GM12875 (cell line): ENCODE data around the gene ABLIM3.
A peak's percentile ranks its signal among the peaks of the same experiment; 100 is the strongest.

Experiments used
- H3K4me3 ChIP-seq: one replicate; pipeline ENCODE4 v1.5.1; 2011; ENCODE audit warnings: low read depth, low read length, control low read depth
- CTCF ChIP-seq: IDR thresholded peaks from 2 replicates; pipeline ENCODE4 v1.5.1; 2011; ENCODE audit warnings: low read depth, mild to moderate bottlenecking, control low read depth, inconsistent platforms, low read length, moderate library complexity, borderline replicate concordance; ENCODE audit not compliant: insufficient read depth

Gene ABLIM3

GRCh38 chr5:149256451-149256850 is 115.2 kb downstream of the ABLIM3 start:
- TF ChIP-seq CTCF, result no peak

GRCh38 chr5:149257131-149257530 is 115.8 kb downstream of the ABLIM3 start:
- TF ChIP-seq CTCF, result no peak

More at GRCh38 chr5:149256451-149256850, 115.2 kb downstream of the ABLIM3 start:
- no peak overlapping the region for H3K4me3 ChIP-seq

GRCh38 chr5:149257889-149258705 is 116.8 kb downstream of the ABLIM3 start:
- no peak for TF ChIP-seq CTCF
- H3K4me3 ChIP-seq, result no peak overlapping the region

More at GRCh38 chr5:149257131-149257530, 115.8 kb downstream of the ABLIM3 start:
- H3K4me3 ChIP-seq, result no peak overlapping the region

GRCh38 chr5:149260761-149261160 is 119.5 kb downstream of the ABLIM3 start:
- no peak for TF ChIP-seq CTCF
- no peak overlapping the region for H3K4me3 ChIP-seq

- H3K4me3 ChIP-seq, result no peak overlapping the region
- TF ChIP-seq CTCF, result no peak
Observed at GRCh38 chr5:149261246-149261645, 120.0 kb downstream of the ABLIM3 start.

- no peak overlapping the region for H3K4me3 ChIP-seq
- TF ChIP-seq CTCF, result no peak
Observed at GRCh38 chr5:149262315-149262714, 121.0 kb downstream of the ABLIM3 start.

GRCh38 chr5:149264439-149265067 is 123.3 kb downstream of the ABLIM3 start:
- H3K4me3 ChIP-seq, result no peak overlapping the region
- TF ChIP-seq CTCF, result peak; percentile 66
